LHCN-M2 (cell line): ENCODE measurements around the gene NRN1L. TPM values are rescaled to one million over a fixed set of nuclear protein-coding genes. Genes with fewer than 3 reads are reported as not detected.

Source experiments
- DNase-seq: peaks from one replicate; pipeline ENCODE4 v3.0.0-alpha.2; 2012; ENCODE audit warnings: low read depth
- total RNA-seq: library from RNA; depleted of rRNA; stranded (reverse); fragments of >200 nt; gene quantifications from 2 replicates; pipeline ENCODE4 v1.2.3, GENCODE V29; 2014; rRNA removed

The NRN1L gene
- total RNA-seq, 1 experiment from 2014 or later = not detected

- DNase-seq = peak; percentile 34
Observed at GRCh38 chr16:67934306-67935100, 49.8 kb downstream of the NRN1L start.

- DNase-seq = no peak
Observed at GRCh38 chr16:67935101-67935401, 50.4 kb downstream of the NRN1L start.

- DNase-seq = peak; percentile 87
Observed at GRCh38 chr16:67935402-67936123, 50.9 kb downstream of the NRN1L start.

Other genes with a start within 250 kb of the NRN1L start
- 0.58 and 0.92 TPM in 2 replicates for gene CARMIL2, start 239.7 kb upstream of the NRN1L start, total RNA-seq
- gene ACD, start 224.6 kb upstream of the NRN1L start, total RNA-seq = 44.2 and 49.5 TPM in 2 replicates
- gene PARD6A, start 223.9 kb upstream of the NRN1L start, total RNA-seq = 0.86 and 3.2 TPM in 2 replicates
- gene ENKD1, start 218.1 kb upstream of the NRN1L start, total RNA-seq = 13.8 and 17.1 TPM in 2 replicates
- gene C16orf86, start 218.1 kb upstream of the NRN1L start, total RNA-seq = 4.6 and 6.3 TPM in 2 replicates
- gene GFOD2, start 165.6 kb upstream of the NRN1L start, total RNA-seq = 15.9 and 17.4 TPM in 2 replicates
- gene RANBP10, start 78.3 kb upstream of the NRN1L start, total RNA-seq = 3.8 and 4.5 TPM in 2 replicates
- 0.77 and 1.6 TPM in 2 replicates for gene TSNAXIP1, start 78.0 kb upstream of the NRN1L start, total RNA-seq
- 61.6 and 65.5 TPM in 2 replicates for gene THAP11, start 42.6 kb upstream of the NRN1L start, total RNA-seq
- 86.3 and 142 TPM in 2 replicates for gene NUTF2, start 38.0 kb upstream of the NRN1L start, total RNA-seq
- gene CENPT, start 37.2 kb upstream of the NRN1L start, total RNA-seq = 52.6 and 55.5 TPM in 2 replicates
- gene EDC4, start 11.8 kb upstream of the NRN1L start, total RNA-seq = 59.2 and 67.7 TPM in 2 replicates
- 9.0 and 10.3 TPM in 2 replicates for gene PSKH1, start 8.4 kb downstream of the NRN1L start, total RNA-seq
- 0.71 and 2.6 TPM in 2 replicates for gene CTRL, start 47.0 kb downstream of the NRN1L start, total RNA-seq
- 37.6 and 38.1 TPM in 2 replicates for gene PSMB10, start 52.0 kb downstream of the NRN1L start, total RNA-seq
- 11.7 and 13.3 TPM in 2 replicates for gene LCAT, start 59.2 kb downstream of the NRN1L start, total RNA-seq
- gene SLC12A4, start 83.8 kb downstream of the NRN1L start, total RNA-seq = 61.7 and 62.6 TPM in 2 replicates
- not detected in 2 replicates for gene DPEP3, start 95.6 kb downstream of the NRN1L start, total RNA-seq
- gene DPEP2, start 114.6 kb downstream of the NRN1L start, total RNA-seq = not detected in 2 replicates
- not detected in 2 replicates for gene DPEP2NB, start 131.0 kb downstream of the NRN1L start, total RNA-seq
- 10.5 and 13.4 TPM in 2 replicates for gene DDX28, start 138.3 kb downstream of the NRN1L start, total RNA-seq
- gene DUS2, start 138.4 kb downstream of the NRN1L start, total RNA-seq = 18.3 and 20.1 TPM in 2 replicates
- 22.3 and 26.5 TPM in 2 replicates for gene NFATC3, start 200.5 kb downstream of the NRN1L start, total RNA-seq